ENCODE results near the gene ACADSB.

Gene ACADSB

DNA sequence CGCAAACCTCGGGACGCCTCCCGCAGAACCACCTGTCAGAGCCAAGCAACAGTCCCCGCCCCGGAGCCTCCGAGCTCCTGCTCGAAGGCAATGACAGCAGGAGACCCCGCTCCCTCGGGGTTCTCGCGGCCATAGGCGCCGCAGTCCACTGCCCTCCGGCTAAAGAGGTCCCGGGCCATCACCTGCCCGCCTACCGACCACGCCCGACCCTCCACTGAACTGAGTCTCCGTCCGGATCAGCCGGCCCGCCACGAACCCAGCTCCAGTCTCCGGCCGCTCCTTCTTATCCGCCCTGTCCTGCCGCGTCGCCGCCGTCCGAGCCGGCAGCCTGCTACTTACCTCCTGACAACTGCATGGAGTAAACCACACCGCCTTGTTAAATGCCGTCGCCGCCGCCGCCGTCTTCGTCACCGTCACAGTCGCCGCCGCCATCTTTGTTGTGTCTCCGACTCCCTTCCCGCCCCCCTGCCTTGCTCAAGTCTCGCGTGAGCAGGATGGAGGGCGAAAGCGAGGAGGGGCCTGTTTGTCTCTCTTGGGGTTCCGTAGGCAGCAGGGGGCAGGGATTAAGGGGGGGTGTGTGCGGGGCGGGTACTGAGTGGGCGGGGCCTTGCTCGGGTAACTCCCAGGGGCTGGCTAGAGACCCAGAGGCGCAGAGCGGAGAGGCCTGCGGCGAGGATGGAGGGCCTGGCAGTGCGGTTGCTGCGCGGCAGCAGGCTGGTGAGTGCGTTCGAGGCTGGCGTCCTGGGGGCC is at the start of gene ACADSB, which contains the start of gene IKZF5:
ACADSB (plus strand) TSS at position 652 of the 750 bp plus-strand sequence; CDS start at position 676, 24 bp downstream.
IKZF5 (minus strand) TSS at position 441 of the 750 bp plus-strand sequence. CDS start 10,170 bp downstream, outside the sequence.
- peak; percentile 98 for DNase-seq

GRCh38 chr10:122962405-122962804 is 46.4 kb upstream of the ACADSB start:
- DNase-seq, result peak; percentile 8

DNA sequence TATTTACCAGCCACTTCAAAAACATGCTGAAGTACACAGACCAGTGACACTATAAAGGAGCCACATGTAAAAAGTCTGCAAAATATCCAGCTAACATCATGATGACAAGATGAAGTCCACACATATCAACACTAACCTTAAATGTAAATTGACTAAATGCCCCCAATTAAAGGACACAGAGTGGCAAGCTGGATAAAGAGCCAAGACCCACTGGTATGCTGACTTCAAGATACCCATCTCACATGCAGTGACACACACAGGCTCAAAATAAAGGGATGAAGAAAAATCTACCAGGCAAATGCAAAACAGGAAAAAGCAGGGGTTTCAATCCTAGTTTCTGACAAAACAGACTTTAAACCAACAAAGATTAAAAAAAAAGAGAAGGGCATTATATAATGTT is 41.9 kb upstream of the ACADSB start:
- no peak for DNase-seq

DNA sequence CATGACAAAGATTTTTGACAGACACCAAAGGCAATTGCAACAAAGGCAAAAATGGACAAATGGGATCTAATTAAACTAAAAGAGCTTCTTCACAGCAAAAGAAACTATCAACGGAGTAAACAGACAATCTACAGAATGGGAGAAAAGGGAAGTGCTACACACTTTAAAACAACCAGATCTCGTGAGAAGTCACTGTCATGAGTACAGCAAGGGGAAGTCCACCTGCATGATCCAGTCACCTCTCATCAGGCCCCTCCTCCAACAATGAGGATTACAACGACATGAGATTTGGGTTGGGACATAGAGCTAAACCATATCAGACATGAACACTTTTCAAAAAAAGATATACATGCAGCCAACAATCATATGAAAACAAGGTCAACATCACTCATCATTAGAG is 40.1 kb upstream of the ACADSB start:
- no peak for DNase-seq

DNA sequence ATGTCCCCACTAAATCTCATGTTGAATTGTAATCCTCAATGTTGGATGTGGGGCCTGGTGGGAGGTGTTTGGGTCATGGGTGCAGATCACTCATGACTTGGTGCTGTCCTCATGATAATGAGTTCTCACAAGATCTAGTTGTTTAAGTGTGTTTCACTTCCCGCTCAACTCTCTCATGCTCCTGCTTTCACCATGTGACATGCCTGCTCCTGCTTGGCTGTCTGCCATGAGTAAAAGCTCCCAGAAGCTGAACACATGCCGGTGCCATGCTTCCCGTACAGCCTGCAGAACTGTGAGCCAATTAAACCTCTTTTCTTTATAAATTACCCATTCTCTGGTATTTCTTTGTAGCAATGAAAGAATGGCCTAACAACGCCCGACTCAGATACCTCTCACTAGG is 34.8 kb upstream of the ACADSB start:
- DNase-seq, result no peak

- no peak for DNase-seq
Observed at GRCh38 chr10:122974543-122975064, 34.2 kb upstream of the ACADSB start.

DNA sequence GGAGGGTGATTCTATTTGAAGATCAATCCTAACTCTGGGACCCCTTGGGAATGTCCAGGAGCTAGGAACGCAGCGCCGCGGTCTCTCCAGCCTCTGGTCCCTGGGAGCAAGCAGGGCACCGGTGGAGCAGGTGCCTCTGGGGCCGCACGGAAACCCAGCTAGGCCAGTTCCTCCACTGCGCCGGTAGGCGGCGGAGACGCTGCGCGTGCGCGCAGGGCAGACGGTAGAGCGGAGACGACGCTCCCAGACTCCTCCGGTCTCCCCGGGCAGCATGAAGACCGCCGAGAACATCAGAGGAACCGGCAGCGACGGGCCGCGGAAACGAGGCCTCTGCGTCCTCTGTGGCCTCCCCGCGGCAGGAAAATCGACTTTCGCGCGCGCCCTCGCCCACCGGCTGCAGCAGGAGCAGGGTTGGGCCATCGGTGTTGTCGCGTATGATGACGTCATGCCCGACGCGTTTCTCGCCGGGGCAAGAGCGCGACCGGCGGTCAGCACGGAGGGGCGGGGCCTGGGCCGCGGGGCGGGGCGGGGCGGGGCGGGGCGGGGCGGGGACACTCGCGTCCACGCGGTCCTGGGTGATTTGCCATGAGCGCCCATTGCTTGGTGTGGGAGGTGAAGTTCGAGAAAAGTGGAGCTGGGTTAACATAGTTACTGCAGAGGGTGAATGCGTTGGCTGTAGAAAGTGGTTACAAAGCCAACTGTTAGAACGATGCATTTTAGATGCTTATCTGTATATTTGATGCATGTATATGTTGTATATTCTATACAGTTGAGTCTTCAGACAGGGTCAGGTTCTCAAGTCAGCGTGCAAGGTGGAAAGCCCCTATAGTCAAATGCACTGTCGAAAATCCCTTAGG is 28.4 kb upstream of the ACADSB start, which contains the start of gene PSTK:
PSTK (plus strand) TSS at position 193 of the 857 bp plus-strand sequence; CDS start at position 272, 79 bp downstream.
- peak; percentile 94 for DNase-seq

- peak; percentile 19 for DNase-seq
Observed at GRCh38 chr10:122981066-122981464, 27.7 kb upstream of the ACADSB start.

GRCh38 chr10:122983898-122984297 is 24.9 kb upstream of the ACADSB start:
- DNase-seq, result no peak

- DNase-seq, result no peak
Observed at GRCh38 chr10:122984708-122985107, 24.1 kb upstream of the ACADSB start.

- DNase-seq, result no peak
Observed at GRCh38 chr10:122986335-122986734, 22.5 kb upstream of the ACADSB start.

- DNase-seq, result no peak
Observed at GRCh38 chr10:122988501-122988900, 20.3 kb upstream of the ACADSB start.

GRCh38 chr10:122990278-122990677 is 18.5 kb upstream of the ACADSB start:
- no peak for DNase-seq

DNA sequence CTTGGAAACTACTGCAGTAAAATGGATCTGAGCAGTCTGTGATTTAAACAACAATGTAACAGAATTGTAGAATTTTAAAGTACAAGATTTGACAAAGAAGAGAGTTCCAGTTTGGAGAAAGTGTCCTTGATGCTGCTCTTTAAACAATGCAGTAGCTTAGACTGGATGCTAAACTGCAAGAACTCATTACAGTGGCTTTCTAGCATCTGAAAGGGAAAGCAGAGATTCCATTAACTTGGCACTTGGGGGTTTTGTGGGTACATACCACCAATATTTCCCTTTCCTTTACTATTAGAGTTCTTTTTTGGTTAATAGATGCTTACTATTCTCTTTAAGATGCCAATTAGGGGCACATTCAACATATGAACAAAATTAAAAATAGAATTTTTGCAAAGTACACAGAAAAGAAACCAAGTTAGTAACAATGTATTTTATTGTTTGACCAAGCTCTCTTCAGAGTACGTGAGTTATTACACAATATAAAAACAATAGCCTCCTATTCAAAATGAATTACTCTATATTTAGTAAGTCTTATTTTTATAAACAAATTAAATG is 16.7 kb upstream of the ACADSB start:
- DNase-seq, result no peak

GRCh38 chr10:122993797-122994336 is 14.9 kb upstream of the ACADSB start:
- DNase-seq, result no peak

DNA sequence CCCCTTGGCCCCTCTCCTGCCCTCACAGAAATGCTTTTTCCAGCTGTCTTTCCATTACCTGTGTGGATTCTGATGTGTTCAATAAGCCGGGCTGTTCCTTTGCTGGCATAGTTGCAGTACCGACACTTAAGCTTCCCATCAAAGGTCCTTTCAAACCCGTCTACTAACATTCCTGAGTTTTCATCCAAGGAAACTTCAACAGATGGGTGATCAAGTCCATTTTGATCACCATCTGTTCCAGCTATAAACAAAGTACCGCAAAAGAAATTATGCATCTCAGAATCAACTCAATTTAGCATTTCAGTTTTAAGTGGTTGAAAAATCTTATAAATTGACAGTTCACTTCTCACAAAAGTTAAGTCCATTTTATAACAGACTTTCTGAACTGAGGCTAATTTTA is 12.9 kb upstream of the ACADSB start:
- DNase-seq, result no peak

- DNase-seq, result no peak
Observed at GRCh38 chr10:122997864-122998263, 10.9 kb upstream of the ACADSB start.

GRCh38 chr10:122998360-122998917 is 10.4 kb upstream of the ACADSB start:
- no peak for DNase-seq

GRCh38 chr10:122998934-122999333 is 9.9 kb upstream of the ACADSB start:
- no peak for DNase-seq

DNA sequence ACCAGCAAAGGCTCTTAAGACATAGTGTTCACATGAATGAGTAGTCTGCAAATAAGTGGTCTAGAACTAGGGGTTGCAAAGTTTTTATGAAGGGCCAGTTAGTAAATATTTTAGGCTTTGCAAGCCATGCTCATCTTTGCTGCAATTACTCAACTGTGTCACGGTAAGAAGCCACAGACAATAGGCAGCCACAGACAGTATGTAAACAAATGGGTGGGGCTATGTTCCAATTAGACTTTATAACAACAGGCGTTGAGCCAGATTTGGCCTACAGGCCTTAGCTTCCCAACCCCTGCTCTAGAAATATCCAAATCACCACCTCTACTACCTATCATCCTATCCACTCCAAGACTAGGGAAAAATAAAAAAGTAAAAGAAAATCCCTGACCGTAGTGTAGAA is 9.5 kb upstream of the ACADSB start:
- no peak for DNase-seq

- no peak for DNase-seq
Observed at GRCh38 chr10:123000155-123000554, 8.7 kb upstream of the ACADSB start.

DNA sequence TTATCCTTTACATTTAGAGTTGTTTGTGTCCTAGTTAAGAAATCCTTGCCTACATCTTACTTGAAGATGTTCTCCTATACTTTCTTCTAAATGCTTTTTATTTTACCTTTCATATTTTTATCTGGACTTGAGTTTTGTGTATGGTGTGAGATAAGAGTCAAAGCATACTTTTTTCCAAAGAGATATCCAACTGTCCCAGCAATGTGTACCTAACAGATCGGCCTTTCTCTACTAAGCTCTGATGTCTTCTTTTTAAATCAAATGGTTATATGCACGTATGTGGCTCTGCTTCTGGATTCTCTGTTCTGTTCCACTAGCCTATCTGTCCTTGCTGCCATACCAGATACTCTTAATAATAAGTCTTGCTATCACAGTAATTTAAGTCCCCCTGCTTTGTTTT is 7.4 kb upstream of the ACADSB start:
- no peak for DNase-seq

- DNase-seq, result no peak
Observed at GRCh38 chr10:123004298-123004697, 4.5 kb upstream of the ACADSB start.

All from activated CD4-positive, alpha-beta T cell treated with anti-CD3 and anti-CD28 coated beads, Interleukin-10, Interleukin-2, amounts not matched to agents 100 ng/mL and 50 ng/mL, durations not matched to agents 16 hours and 8 hours (primary cell).